ENCODE measurements around the gene MYL12B. TPM values are rescaled to one million over a fixed set of nuclear protein-coding genes. Genes with fewer than 3 reads are reported as not detected.
A peak's percentile ranks its signal among the peaks of the same experiment; 100 is the strongest.

The MYL12B gene
- total and polyA plus RNA-seq, 2 experiments from 2014 or later: 519 to 721 TPM

GRCh38 chr18:3294435-3295080 is 32.6 kb downstream of the MYL12B start:
- Histone ChIP-seq H3K79me2 (peaks cover 5% of the 10 kb centered on the region), H2AFZ (no peak overlapping the region), H3K4me2 (no peak overlapping the region), H3K9me3 (ENCODE audit: low read depth) (no peaks in the 10 kb centered on the region), H3K27me3 (no peaks in the 10 kb centered on the region), H4K20me1 (ENCODE audit: insufficient read depth, poor library complexity, severe bottlenecking) (no peaks in the 10 kb centered on the region), H3K4me1 (ENCODE audit: insufficient read depth) (no peaks in the 10 kb centered on the region), H3K36me3 (replicated peaks; ENCODE audit: insufficient read depth, low read depth) (no peaks in the 10 kb centered on the region), H3K9me2 (replicated peaks; ENCODE audit: insufficient read depth) (no peaks in the 10 kb centered on the region), H3K27ac (no peak overlapping the region), H3K4me3 (no peak overlapping the region)
- TF ChIP-seq CTCF (IDR thresholded peaks at IDR 0.05; ENCODE audit: poor library complexity): no peak
- TF ChIP-seq EZH2 (IDR thresholded peaks at IDR 0.05; ENCODE audit: borderline replicate concordance): no peak
- no peak for TF ChIP-seq EZH2phosphoT487 (IDR thresholded peaks at IDR 0.05; ENCODE audit: low read depth, severe bottlenecking, unreplicated experiment)
- WGBS (ENCODE audit: low lambda C conversion rate, missing lambda C conversion rate): 78% methylated on average over 3 of the region's 3 CpGs
- no peak for DNase-seq (ENCODE audit: low spot score)

- Histone ChIP-seq H3K27ac (peak overlapping the region; percentile 73), H3K36me3 (replicated peaks; ENCODE audit: insufficient read depth, low read depth) (no peaks in the 10 kb centered on the region), H3K4me3 (peak overlapping the region; percentile 65), H3K9me3 (ENCODE audit: low read depth) (no peaks in the 10 kb centered on the region), H4K20me1 (ENCODE audit: insufficient read depth, poor library complexity, severe bottlenecking) (no peaks in the 10 kb centered on the region), H3K4me2 (peak overlapping the region; percentile 94), H3K4me1 (ENCODE audit: insufficient read depth) (no peaks in the 10 kb centered on the region), H3K79me2 (peaks cover 5% of the 10 kb centered on the region), H2AFZ (peak overlapping the region; percentile 78), H3K27me3 (no peaks in the 10 kb centered on the region), H3K9me2 (replicated peaks; ENCODE audit: insufficient read depth) (no peaks in the 10 kb centered on the region)
- peak; percentile 85 for TF ChIP-seq CTCF (IDR thresholded peaks at IDR 0.05; ENCODE audit: poor library complexity)
- no peak for TF ChIP-seq EZH2phosphoT487 (IDR thresholded peaks at IDR 0.05; ENCODE audit: low read depth, severe bottlenecking, unreplicated experiment)
- no peak for TF ChIP-seq EZH2 (IDR thresholded peaks at IDR 0.05; ENCODE audit: borderline replicate concordance)
- 3% methylated on average over 18 of the region's 18 CpGs for WGBS (ENCODE audit: low lambda C conversion rate, missing lambda C conversion rate)
- peak; percentile 95 for DNase-seq (ENCODE audit: low spot score)
Measured at GRCh38 chr18:3297025-3297984, 35.4 kb downstream of the MYL12B start.

- 91% methylated on average over 1 of the region's 1 CpG for WGBS (ENCODE audit: low lambda C conversion rate, missing lambda C conversion rate)
- H2AFZ ChIP-seq: no peak overlapping the region
- no peak overlapping the region for H3K27ac ChIP-seq
- no peaks in the 10 kb centered on the region for H3K36me3 ChIP-seq (replicated peaks; ENCODE audit: insufficient read depth, low read depth)
- H3K79me2 ChIP-seq: no peaks in the 10 kb centered on the region
- TF ChIP-seq EZH2phosphoT487 (IDR thresholded peaks at IDR 0.05; ENCODE audit: low read depth, severe bottlenecking, unreplicated experiment) (no peak), EZH2 (IDR thresholded peaks at IDR 0.05; ENCODE audit: borderline replicate concordance) (no peak), CTCF (IDR thresholded peaks at IDR 0.05; ENCODE audit: poor library complexity) (no peak)
- DNase-seq (ENCODE audit: low spot score): no peak
- no peaks in the 10 kb centered on the region for H3K9me2 ChIP-seq (replicated peaks; ENCODE audit: insufficient read depth)
- H3K9me3 ChIP-seq (ENCODE audit: low read depth): no peaks in the 10 kb centered on the region
- no peak overlapping the region for H3K4me2 ChIP-seq
- no peaks in the 10 kb centered on the region for H3K27me3 ChIP-seq
- no peak overlapping the region for H3K4me3 ChIP-seq
- no peaks in the 10 kb centered on the region for H4K20me1 ChIP-seq (ENCODE audit: insufficient read depth, poor library complexity, severe bottlenecking)
- H3K4me1 ChIP-seq (ENCODE audit: insufficient read depth): no peaks in the 10 kb centered on the region
Measured at GRCh38 chr18:3304832-3305231, 42.9 kb downstream of the MYL12B start.
